HEK293 (cell line): ENCODE results near the gene AFF4.

Experiments
- FEZF1 ChIP-seq: fragments of 450-650 bp; formaldehyde crosslinking; IDR thresholded peaks from 2 replicates; pipeline ENCODE4 v1.5.1; 2016; ENCODE audit warnings: missing biosample characterization, missing genetic modification characterization
- ZBTB20 ChIP-seq: fragments of 450-650 bp; formaldehyde crosslinking; IDR thresholded peaks from 2 replicates; pipeline ENCODE4 v1.5.1; 2016; ENCODE audit warnings: missing biosample characterization, missing genetic modification characterization
- ZBTB21 ChIP-seq: fragments of 450-650 bp; formaldehyde crosslinking; IDR thresholded peaks from 2 replicates; pipeline ENCODE4 v1.5.1; 2017; ENCODE audit warnings: missing biosample characterization, missing genetic modification characterization
- ZFP41 ChIP-seq: fragments of 450-650 bp; formaldehyde crosslinking; IDR thresholded peaks from 2 replicates; pipeline ENCODE4 v1.5.1; 2016; ENCODE audit warnings: missing biosample characterization, missing genetic modification characterization, borderline replicate concordance
- ZNF132 ChIP-seq: fragments of 450-650 bp; formaldehyde crosslinking; IDR thresholded peaks from 2 replicates; pipeline ENCODE4 v1.5.1; 2017; ENCODE audit warnings: missing biosample characterization, missing genetic modification characterization, borderline replicate concordance
- ZNF292 ChIP-seq: fragments of 450-650 bp; formaldehyde crosslinking; IDR thresholded peaks from 2 replicates; pipeline ENCODE4 v1.5.1; 2016; ENCODE audit warnings: low read depth, missing biosample characterization, missing genetic modification characterization, borderline replicate concordance
- ZNF398 ChIP-seq: fragments of 450-650 bp; formaldehyde crosslinking; IDR thresholded peaks from 2 replicates; pipeline ENCODE4 v1.5.1; 2017; ENCODE audit warnings: missing biosample characterization, missing genetic modification characterization
- ZNF660 ChIP-seq: fragments of 450-650 bp; IDR thresholded peaks from 2 replicates; pipeline ENCODE4 v1.5.1; 2018; ENCODE audit warnings: missing biosample characterization, mild to moderate bottlenecking, missing genetic modification characterization
- ZNF670 ChIP-seq: fragments of 450-650 bp; formaldehyde crosslinking; IDR thresholded peaks from 2 replicates; pipeline ENCODE4 v1.5.1; 2016; ENCODE audit warnings: missing biosample characterization, missing genetic modification characterization, low read depth
- TF ChIP-seq, protein P1 (sequence below): fragments of 450-650 bp; formaldehyde crosslinking; IDR thresholded peaks from 2 replicates; pipeline ENCODE4 v1.5.1; 2016; ENCODE audit warnings: missing biosample characterization, missing genetic modification characterization

DNA sequence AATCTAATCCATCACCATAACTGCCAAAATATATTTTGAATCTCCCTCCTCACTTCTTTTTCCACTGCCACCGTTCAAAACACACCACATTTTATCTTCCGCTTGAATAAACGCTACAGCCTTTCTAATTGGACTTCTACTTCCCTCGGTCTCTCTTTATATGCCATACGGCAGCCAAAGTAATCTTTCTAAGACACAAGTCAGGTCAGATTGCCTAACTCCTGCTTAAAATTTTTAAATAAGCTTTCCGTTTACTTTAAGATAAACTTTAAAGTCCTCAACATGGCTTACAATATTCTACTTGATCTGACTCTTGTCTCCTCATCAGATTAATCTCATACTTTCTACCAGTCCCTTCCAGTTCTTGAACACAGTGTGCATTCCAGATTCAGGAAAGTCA lies 9.7 kb downstream of the AFF4 start:
- TF ChIP-seq, protein P1, sequence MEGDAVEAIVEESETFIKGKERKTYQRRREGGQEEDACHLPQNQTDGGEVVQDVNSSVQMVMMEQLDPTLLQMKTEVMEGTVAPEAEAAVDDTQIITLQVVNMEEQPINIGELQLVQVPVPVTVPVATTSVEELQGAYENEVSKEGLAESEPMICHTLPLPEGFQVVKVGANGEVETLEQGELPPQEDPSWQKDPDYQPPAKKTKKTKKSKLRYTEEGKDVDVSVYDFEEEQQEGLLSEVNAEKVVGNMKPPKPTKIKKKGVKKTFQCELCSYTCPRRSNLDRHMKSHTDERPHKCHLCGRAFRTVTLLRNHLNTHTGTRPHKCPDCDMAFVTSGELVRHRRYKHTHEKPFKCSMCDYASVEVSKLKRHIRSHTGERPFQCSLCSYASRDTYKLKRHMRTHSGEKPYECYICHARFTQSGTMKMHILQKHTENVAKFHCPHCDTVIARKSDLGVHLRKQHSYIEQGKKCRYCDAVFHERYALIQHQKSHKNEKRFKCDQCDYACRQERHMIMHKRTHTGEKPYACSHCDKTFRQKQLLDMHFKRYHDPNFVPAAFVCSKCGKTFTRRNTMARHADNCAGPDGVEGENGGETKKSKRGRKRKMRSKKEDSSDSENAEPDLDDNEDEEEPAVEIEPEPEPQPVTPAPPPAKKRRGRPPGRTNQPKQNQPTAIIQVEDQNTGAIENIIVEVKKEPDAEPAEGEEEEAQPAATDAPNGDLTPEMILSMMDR (tag by site-specific recombination): no peak
- TF ChIP-seq ZBTB21 (tag by site-specific recombination) (no peak), ZNF670 (tag by site-specific recombination) (no peak), FEZF1 (no peak), ZBTB20 (tag by site-specific recombination) (no peak), ZNF132 (tag by site-specific recombination) (no peak), ZNF398 (no peak), ZNF292 (tag by site-specific recombination) (no peak), ZNF660 (tag by site-specific recombination) (no peak), ZFP41 (tag by site-specific recombination) (no peak)
